Transverse colon (tissue), 4 donors: Measurements from ENCODE around the gene NFIA. TPM values are rescaled to one million over a fixed set of nuclear protein-coding genes. Genes with fewer than 3 reads are reported as not detected.

Experiments used
- DNase-seq: peaks from one replicate; pipeline ENCODE4 v3.0.0-alpha.2; 2019
- H3K27ac ChIP-seq, 4 donors: fragments of 200-600 bp; sonication (generic); 2 replicates each; pipeline ENCODE4 v1.5.1; 2016 to 2018; ENCODE audit warnings: inconsistent platforms in 4 of 4
- H3K27me3 ChIP-seq: fragments of 200-600 bp; sonication (generic); 2 replicates; pipeline ENCODE4 v1.5.1; 2017; ENCODE audit warnings: inconsistent platforms
- H3K36me3 ChIP-seq, 4 donors: fragments of 200-600 bp; sonication (generic); 2 replicates each; pipeline ENCODE4 v1.5.1; 2017 to 2019; ENCODE audit warnings: inconsistent platforms in 4 of 4
- H3K4me1 ChIP-seq, 4 donors: fragments of 200-600 bp; sonication (generic); 2 replicates each; pipeline ENCODE4 v1.5.1; 2017 to 2020; ENCODE audit warnings: inconsistent platforms in 4 of 4
- H3K4me3 ChIP-seq, 4 donors: fragments of 200-600 bp; sonication (generic); 1 replicate in 1 of 4; 2 replicates in 3 of 4; pipeline versions ENCODE4 v1.5.1 to v1.6.1; 2017 to 2019; ENCODE audit warnings: inconsistent platforms in 4 of 4
- H3K9me3 ChIP-seq, 2 donors: fragments of 200-600 bp; sonication (generic); 2 replicates each; pipeline ENCODE4 v1.5.1; 2017 to 2019; ENCODE audit warnings: inconsistent platforms in 2 of 2
- EP300 ChIP-seq: sonication (generic); formaldehyde crosslinking; IDR thresholded peaks from one replicate; pipeline ENCODE4 v1.6.1; 2017; ENCODE audit warnings: antibody characterized with exemption, low read depth
- POLR2A ChIP-seq: fragments of 450-650 bp; IDR thresholded peaks from one replicate; pipeline ENCODE4 v1.6.1; 2016; ENCODE audit warnings: antibody characterized with exemption, mild to moderate bottlenecking, moderate library complexity
- POLR2AphosphoS5 ChIP-seq, 3 donors: sonication (generic); formaldehyde crosslinking; IDR thresholded peaks; one replicate each; pipeline ENCODE4 v1.6.1; 2016; ENCODE audit warnings: antibody characterized with exemption in 3 of 3
- WGBS, 2 donors: methylation state at CpG; one replicate each; pipeline ENCODE4 v1.1.5; 2018; ENCODE audit warnings: low coverage in 1 of 2; 5-methylcytosine and 5-hydroxymethylcytosine counted together
- in situ Hi-C, 4 donors: fragments of 200-750 bp; cut with MboI; loops; one replicate each; pipeline versions ENCODE4 v1.15.0 to v1.15.1; 2017; ENCODE audit warnings: low sequenced_read_pairs in 3 of 4, low pct_ligation_motif_present in 1 of 4, low pct_unique_long_range_greater_than_20kb in 1 of 4
- intact Hi-C: fragments of 100-400 bp; cut with DNase I; formaldehyde crosslinking; loops from one replicate; pipeline ENCODE4 v1.15.1; 2023; ENCODE audit warnings: low total_unique reads
- total RNA-seq, 4 donors: library from RNA; depleted of rRNA; stranded (reverse); fragments of >200 nt; gene quantifications; one replicate each; pipeline ENCODE4 v1.1.0, GENCODE V29; 2016
- TF ChIP-seq, protein P1 (sequence below), 5 experiments: fragments of 200-600 bp in 3 of 5; fragments of 450-650 bp in 2 of 5; sonication (generic) in 3 of 5; IDR thresholded peaks; 1 replicate in 2 of 5; 2 replicates in 3 of 5; pipeline ENCODE4 v1.5.1; 2016 to 2017; ENCODE audit warnings: antibody characterized with exemption in 5 of 5, inconsistent platforms in 3 of 5, mild to moderate bottlenecking in 2 of 5, moderate library complexity in 1 of 5

NFIA gene
- total RNA-seq, 4 donors from 2014 or later = 17.3 to 37.2 (median 29.8) TPM

DNA sequence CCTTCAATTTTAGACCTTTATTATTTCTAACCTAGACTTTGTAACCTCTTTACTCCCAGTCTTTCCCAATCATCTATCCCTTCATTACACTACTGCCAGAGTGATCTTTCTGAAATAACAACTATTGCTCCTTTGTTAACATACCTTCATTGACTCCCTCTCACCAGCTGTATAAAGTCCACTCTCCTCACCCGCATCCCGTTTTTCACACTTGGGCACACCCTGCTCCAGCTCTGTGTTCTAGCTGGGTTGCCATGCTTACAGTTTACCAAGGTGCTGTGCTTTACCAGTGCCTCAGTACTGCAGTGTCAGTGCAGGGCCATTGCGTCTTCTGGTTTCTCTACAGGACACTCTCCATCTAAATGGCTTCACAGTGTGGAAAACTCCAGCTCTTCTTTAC, 148.2 kb downstream of the NFIA start:
- Histone ChIP-seq H3K4me3 (no peak overlapping the region), H3K27ac (peak overlapping the region; percentile 3 to 56 (median 32)), H3K9me3 (no peaks in the 10 kb centered on the region), H3K36me3 (no peaks in the 10 kb centered on the region), H3K27me3 (no peaks in the 10 kb centered on the region), H3K4me1 (peaks cover 4 to 34% (median 20%) of the 10 kb centered on the region in 4 donors)
- peak; percentile 66 for DNase-seq
- WGBS, 2 donors = 59 to 69% methylated on average over 3 of the region's 3 CpGs
- intact Hi-C loops = no loop called here
- TF ChIP-seq POLR2AphosphoS5 (IDR thresholded peaks at IDR 0.05) (peak in 1 of 3 donors; percentile 28), POLR2A (no peak), EP300 (no peak)
- TF ChIP-seq, protein P1, sequence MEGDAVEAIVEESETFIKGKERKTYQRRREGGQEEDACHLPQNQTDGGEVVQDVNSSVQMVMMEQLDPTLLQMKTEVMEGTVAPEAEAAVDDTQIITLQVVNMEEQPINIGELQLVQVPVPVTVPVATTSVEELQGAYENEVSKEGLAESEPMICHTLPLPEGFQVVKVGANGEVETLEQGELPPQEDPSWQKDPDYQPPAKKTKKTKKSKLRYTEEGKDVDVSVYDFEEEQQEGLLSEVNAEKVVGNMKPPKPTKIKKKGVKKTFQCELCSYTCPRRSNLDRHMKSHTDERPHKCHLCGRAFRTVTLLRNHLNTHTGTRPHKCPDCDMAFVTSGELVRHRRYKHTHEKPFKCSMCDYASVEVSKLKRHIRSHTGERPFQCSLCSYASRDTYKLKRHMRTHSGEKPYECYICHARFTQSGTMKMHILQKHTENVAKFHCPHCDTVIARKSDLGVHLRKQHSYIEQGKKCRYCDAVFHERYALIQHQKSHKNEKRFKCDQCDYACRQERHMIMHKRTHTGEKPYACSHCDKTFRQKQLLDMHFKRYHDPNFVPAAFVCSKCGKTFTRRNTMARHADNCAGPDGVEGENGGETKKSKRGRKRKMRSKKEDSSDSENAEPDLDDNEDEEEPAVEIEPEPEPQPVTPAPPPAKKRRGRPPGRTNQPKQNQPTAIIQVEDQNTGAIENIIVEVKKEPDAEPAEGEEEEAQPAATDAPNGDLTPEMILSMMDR (IDR thresholded peaks at IDR 0.05) = no peak
- in situ Hi-C loops = no loop called here

DNA sequence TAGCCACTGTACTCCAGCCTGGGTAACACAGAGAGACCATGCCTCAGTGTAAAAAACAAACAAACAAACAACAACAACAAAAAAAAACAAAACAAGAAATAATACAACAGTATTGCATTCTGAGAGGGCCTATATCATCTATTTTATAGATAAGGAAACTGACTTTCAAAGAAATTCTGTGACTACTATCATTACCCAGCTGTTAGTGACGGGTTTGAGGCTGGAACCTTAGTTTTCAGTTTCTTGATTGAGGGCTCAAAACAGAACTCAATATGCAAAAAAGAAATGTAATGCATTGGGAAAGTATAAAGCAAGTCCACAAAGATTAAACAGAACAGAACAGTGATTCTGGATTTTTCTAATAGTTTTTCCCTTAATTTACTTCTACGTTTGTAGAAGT, 149.4 kb downstream of the NFIA start:
- H3K36me3 ChIP-seq = no peaks in the 10 kb centered on the region
- H3K9me3 ChIP-seq = no peaks in the 10 kb centered on the region
- DNase-seq = no peak
- intact Hi-C loops (no loop called here), in situ Hi-C loops (no loop called here)
- peaks cover 2 to 26% (median 16%) of the 10 kb centered on the region in 4 donors for H3K4me1 ChIP-seq
- 70 to 91% methylated on average over 2 of the region's 2 CpGs for WGBS, 2 donors
- H3K27me3 ChIP-seq = no peaks in the 10 kb centered on the region
- H3K27ac ChIP-seq = no peak overlapping the region
- H3K4me3 ChIP-seq = no peak overlapping the region
- TF ChIP-seq POLR2AphosphoS5 (IDR thresholded peaks at IDR 0.05) (no peak), POLR2A (no peak), EP300 (no peak)
- TF ChIP-seq, protein P1 (IDR thresholded peaks at IDR 0.05) = no peak

DNA sequence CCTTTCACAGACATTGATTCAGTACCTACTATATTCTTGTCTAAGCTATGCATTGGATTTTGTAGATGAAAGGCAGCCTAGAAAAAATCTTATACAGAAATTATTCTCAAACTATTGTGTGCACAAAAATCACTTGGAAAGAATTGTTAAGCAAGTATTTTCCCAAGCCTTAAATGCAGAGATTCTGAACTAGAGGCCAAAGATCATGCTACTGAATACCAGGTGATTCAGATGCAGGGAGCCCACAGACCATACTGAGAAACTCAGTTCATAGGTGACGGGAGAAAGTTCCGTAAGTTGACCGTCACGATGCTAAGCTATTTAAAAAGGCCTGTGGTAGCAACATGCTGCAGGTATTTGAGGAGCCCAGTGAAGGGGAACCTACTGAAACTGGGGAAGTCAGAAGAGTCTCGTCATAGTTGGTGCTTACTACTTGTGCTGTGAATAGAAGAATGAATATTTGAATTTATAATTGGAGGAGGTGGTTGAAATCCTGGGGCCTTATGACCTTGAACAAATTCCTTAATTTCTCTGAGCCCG, 150.8 kb downstream of the NFIA start:
- Histone ChIP-seq H3K9me3 (no peaks in the 10 kb centered on the region), H3K4me1 (peaks cover 2 to 19% (median 15%) of the 10 kb centered on the region in 4 donors), H3K27ac (peak overlapping the region in 2 of 4 donors; percentile 1 to 18), H3K36me3 (no peaks in the 10 kb centered on the region), H3K27me3 (no peaks in the 10 kb centered on the region), H3K4me3 (no peak overlapping the region)
- in situ Hi-C loops = no loop called here
- intact Hi-C loops = no loop called here
- no peak for DNase-seq
- WGBS, 2 donors = 81 to 85% methylated on average over 4 to 6 of the region's 6 CpGs
- no peak for TF ChIP-seq POLR2AphosphoS5 (IDR thresholded peaks at IDR 0.05)
- TF ChIP-seq EP300 = no peak
- TF ChIP-seq, protein P1 (IDR thresholded peaks at IDR 0.05) = no peak
- TF ChIP-seq POLR2A = no peak

DNA sequence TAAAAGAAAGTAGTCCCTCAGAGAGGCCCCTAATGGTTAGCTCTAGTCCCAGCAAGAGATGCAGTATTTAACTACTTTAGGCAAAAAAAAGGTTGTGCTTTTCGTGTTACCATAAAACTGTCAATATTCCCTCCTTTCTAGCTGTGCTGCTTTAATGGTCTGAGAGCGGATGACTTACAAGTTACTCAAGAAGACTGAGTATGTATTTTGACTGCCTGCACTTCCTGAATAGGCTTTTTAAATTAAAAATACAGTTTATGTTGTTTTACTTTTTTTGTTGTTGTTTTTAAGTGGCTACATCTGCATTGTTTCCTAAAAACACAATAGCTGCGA, 152.2 kb downstream of the NFIA start:
- no peaks in the 10 kb centered on the region for H3K9me3 ChIP-seq
- no peak overlapping the region for H3K4me3 ChIP-seq
- intact Hi-C loops = no loop called here
- H3K36me3 ChIP-seq = no peaks in the 10 kb centered on the region
- H3K27ac ChIP-seq = no peak overlapping the region
- TF ChIP-seq, protein P1 (IDR thresholded peaks at IDR 0.05) = no peak
- TF ChIP-seq POLR2A = no peak
- no peak for TF ChIP-seq EP300
- no peak for TF ChIP-seq POLR2AphosphoS5 (IDR thresholded peaks at IDR 0.05)
- DNase-seq = no peak
- WGBS, 2 donors = 85 to 93% methylated on average over 3 of the region's 3 CpGs
- peaks cover 2 to 19% (median 15%) of the 10 kb centered on the region in 4 donors for H3K4me1 ChIP-seq
- in situ Hi-C loops = no loop called here
- H3K27me3 ChIP-seq = no peaks in the 10 kb centered on the region
